Adrenal gland (tissue), 12 donors: Measurements from ENCODE around the gene CACNB4. TPM values are rescaled to one million over a fixed set of nuclear protein-coding genes. Genes with fewer than 3 reads are reported as not detected.
A peak's percentile ranks its signal among the peaks of the same experiment; 100 is the strongest.

Source experiments
- DNase-seq, 7 donors: peaks; one replicate each; pipeline ENCODE4 v3.0.0-alpha.2; 2019 to 2020
- H3K27ac ChIP-seq, 5 donors: fragments of 200-600 bp; sonication (generic) in 4 of 5; 1 replicate in 3 of 5; 2 replicates in 2 of 5; pipeline versions ENCODE4 v1.5.1 to v1.8.0; 2016 to 2020; ENCODE audit warnings: mild to moderate bottlenecking in 1 of 5
- H3K27me3 ChIP-seq: fragments of 200-600 bp; 2 replicates; pipeline ENCODE4 v1.8.0; 2021
- H3K36me3 ChIP-seq, 2 donors: fragments of 200-600 bp; replicated peaks in 1 of 2; 1 replicate in 1 of 2; 2 replicates in 1 of 2; pipeline versions ENCODE4 v1.5.1 to v1.8.0; 2018 to 2022
- H3K4me1 ChIP-seq, 2 donors: fragments of 200-600 bp; replicated peaks in 1 of 2; 1 replicate in 1 of 2; 2 replicates in 1 of 2; pipeline versions ENCODE4 v1.5.1 to v1.8.0; 2018 to 2021
- H3K4me3 ChIP-seq, 4 donors: fragments of 200-600 bp; sonication (generic) in 3 of 4; one replicate each; pipeline ENCODE4 v1.5.1; 2016 to 2018
- H3K9me3 ChIP-seq, 3 donors: fragments of 200-600 bp; sonication (generic) in 1 of 3; replicated peaks in 1 of 3; 1 replicate in 2 of 3; 2 replicates in 1 of 3; pipeline versions ENCODE4 v1.5.1 to v1.8.0; 2016 to 2021
- POLR2A ChIP-seq, 2 donors: fragments of 450-650 bp; IDR thresholded peaks; one replicate each; pipeline ENCODE4 v1.6.1; 2017; ENCODE audit warnings: antibody characterized with exemption in 2 of 2, mild to moderate bottlenecking in 2 of 2, moderate library complexity in 1 of 2
- WGBS, 4 donors: extraction: QIAGEN DNeasy Blood & Tissue Kit in 2 of 4; methylation state at CpG; one replicate each; pipeline versions ENCODE4 v1.1.5 to v1.1.7; 2013 to 2017; 5-methylcytosine and 5-hydroxymethylcytosine counted together
- intact Hi-C, 2 donors: fragments of 100-400 bp; cut with DNase I; formaldehyde crosslinking; loops; one replicate each; pipeline versions ENCODE4 v1.14.1 to v1.15.0; 2022 to 2023
- polyA plus RNA-seq, 3 donors: library from polyadenylated mRNA; stranded (reverse); fragments of 200-250 nt in 2 of 3; fragments of 350-450 nt in 1 of 3; fragmentation: Illumina TruSeq in 1 of 3; extraction: RNeasy Lipid Tissue Mini Kit (QIAGEN cat#74804) in 1 of 3; gene quantifications; one replicate each; pipeline ENCODE4 v1.2.3, GENCODE V29; 2013 to 2014
- total RNA-seq, 9 donors: library from RNA; depleted of rRNA in 4 of 9; stranded (reverse); fragments of >200 nt in 4 of 9; fragments of 120-200 nt in 1 of 9; fragmentation: NEBNext Ultra II Directional in 1 of 9; extraction: Animal tissue kit (Norgen Biotek cat#: 25700) in 1 of 9; gene quantifications; one replicate each; pipeline versions ENCODE4 v1.1.0 to v1.2.4, GENCODE V29; 2013 to 2023
- TF ChIP-seq, protein P1 (sequence below), 6 experiments: fragments of 450-650 bp in 4 of 6; fragments of 200-600 bp in 2 of 6; sonication (generic) in 1 of 6; IDR thresholded peaks; 1 replicate in 5 of 6; 2 replicates in 1 of 6; pipeline versions ENCODE4 v1.5.1 to v1.8.0; 2016 to 2021; ENCODE audit warnings: antibody characterized with exemption in 6 of 6, mild to moderate bottlenecking in 2 of 6, moderate library complexity in 1 of 6
- donor health status: healthy with polysubstance abuse.
- donor health status: Bipolar disorder and iron deficiency.
- donor health status: DM: yes; HTN: yes; CAD: no.
- donor health status: DM: no; HTN: no; CAD: no.
- donor health status: DM: no; HTN: no; CAD: no.
- donor health status: DM: yes; HTN: yes; CAD: no.

CACNB4 gene
- total and polyA plus RNA-seq, 12 donors = 0.60 to 8.5 (median 1.9) TPM

DNA sequence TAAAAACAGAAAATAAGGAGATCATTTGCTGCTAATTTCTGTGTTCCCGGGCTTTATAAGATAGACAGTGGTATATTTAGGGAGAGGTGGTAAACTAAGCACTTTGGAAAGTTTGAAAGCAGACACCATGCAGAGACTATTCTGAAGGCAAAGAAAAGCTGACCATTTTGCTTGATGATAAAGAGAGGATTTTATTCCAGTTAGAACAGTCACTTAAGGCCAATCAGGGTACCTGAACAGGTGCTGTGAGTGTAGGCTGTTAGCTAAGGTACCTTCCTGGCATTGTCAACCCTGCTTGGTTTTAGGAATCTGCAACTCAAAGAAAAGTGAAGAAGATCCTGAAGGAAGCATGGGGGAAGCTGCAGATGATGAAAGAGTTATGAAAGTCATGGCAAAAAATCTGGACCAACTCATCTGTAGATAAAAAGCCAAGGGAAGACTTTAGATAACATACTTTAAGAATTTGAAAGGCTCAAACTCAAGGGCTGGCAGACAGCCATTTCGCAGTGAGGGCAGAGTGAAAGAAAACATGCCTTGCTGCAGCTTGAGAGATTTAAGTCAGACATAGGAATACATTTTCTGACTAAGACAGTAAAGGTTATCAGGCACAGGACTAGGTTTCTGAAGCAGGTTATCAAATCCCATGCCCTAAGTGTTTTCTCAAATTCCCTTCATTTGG lies 190.5 kb downstream of the CACNB4 start:
- H3K4me1 ChIP-seq = peaks cover 0 to 17% of the 10 kb centered on the region in 2 donors
- intact Hi-C loops = no loop called here
- 68 to 82% (median 71%) methylated on average over 2 of the region's 2 CpGs for WGBS, 4 donors
- peak in 3 of 7 donors; percentile 24 to 29 (median 27) for DNase-seq
- no peaks in the 10 kb centered on the region for H3K27me3 ChIP-seq
- H3K36me3 ChIP-seq = no peaks in the 10 kb centered on the region
- H3K4me3 ChIP-seq = no peak overlapping the region
- TF ChIP-seq, protein P1, sequence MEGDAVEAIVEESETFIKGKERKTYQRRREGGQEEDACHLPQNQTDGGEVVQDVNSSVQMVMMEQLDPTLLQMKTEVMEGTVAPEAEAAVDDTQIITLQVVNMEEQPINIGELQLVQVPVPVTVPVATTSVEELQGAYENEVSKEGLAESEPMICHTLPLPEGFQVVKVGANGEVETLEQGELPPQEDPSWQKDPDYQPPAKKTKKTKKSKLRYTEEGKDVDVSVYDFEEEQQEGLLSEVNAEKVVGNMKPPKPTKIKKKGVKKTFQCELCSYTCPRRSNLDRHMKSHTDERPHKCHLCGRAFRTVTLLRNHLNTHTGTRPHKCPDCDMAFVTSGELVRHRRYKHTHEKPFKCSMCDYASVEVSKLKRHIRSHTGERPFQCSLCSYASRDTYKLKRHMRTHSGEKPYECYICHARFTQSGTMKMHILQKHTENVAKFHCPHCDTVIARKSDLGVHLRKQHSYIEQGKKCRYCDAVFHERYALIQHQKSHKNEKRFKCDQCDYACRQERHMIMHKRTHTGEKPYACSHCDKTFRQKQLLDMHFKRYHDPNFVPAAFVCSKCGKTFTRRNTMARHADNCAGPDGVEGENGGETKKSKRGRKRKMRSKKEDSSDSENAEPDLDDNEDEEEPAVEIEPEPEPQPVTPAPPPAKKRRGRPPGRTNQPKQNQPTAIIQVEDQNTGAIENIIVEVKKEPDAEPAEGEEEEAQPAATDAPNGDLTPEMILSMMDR (IDR thresholded peaks at IDR 0.05) = no peak
- TF ChIP-seq POLR2A (IDR thresholded peaks at IDR 0.05) = no peak
- H3K27ac ChIP-seq = no peak overlapping the region
- H3K9me3 ChIP-seq = no peaks in the 10 kb centered on the region

GRCh38 chr2:151907286-151908203 lies 191.3 kb downstream of the CACNB4 start:
- no peaks in the 10 kb centered on the region for H3K36me3 ChIP-seq

GRCh38 chr2:151906633-151906998 lies 192.2 kb downstream of the CACNB4 start:
- DNase-seq = no peak
- Histone ChIP-seq H3K4me3 (no peak overlapping the region), H3K27ac (no peak overlapping the region), H3K9me3 (no peaks in the 10 kb centered on the region), H3K36me3 (no peaks in the 10 kb centered on the region), H3K4me1 (peaks cover 0 to 26% of the 10 kb centered on the region in 2 donors), H3K27me3 (no peaks in the 10 kb centered on the region)
- 89 to 96% (median 90%) methylated on average over 2 of the region's 2 CpGs for WGBS, 4 donors
- intact Hi-C loops = no loop called here
- TF ChIP-seq POLR2A (IDR thresholded peaks at IDR 0.05) = no peak
- TF ChIP-seq, protein P1 (IDR thresholded peaks at IDR 0.05) = no peak

More at GRCh38 chr2:151907286-151908203, 191.3 kb downstream of the CACNB4 start:
- Histone ChIP-seq H3K27me3 (no peaks in the 10 kb centered on the region), H3K4me3 (no peak overlapping the region), H3K4me1 (peaks cover 0 to 24% of the 10 kb centered on the region in 2 donors), H3K27ac (no peak overlapping the region), H3K9me3 (no peaks in the 10 kb centered on the region)
- intact Hi-C loops = no loop called here
- TF ChIP-seq, protein P1 (IDR thresholded peaks at IDR 0.05) = no peak
- no peak for TF ChIP-seq POLR2A (IDR thresholded peaks at IDR 0.05)
- WGBS, 4 donors = 70 to 73% (median 72%) methylated on average over 6 of the region's 6 CpGs
- no peak for DNase-seq

GRCh38 chr2:151905963-151906632 lies 192.7 kb downstream of the CACNB4 start:
- DNase-seq = no peak
- 86 to 95% (median 91%) methylated on average over 2 of the region's 2 CpGs for WGBS, 4 donors
- Histone ChIP-seq H3K4me1 (peaks cover 0 to 26% of the 10 kb centered on the region in 2 donors), H3K9me3 (no peaks in the 10 kb centered on the region), H3K4me3 (no peak overlapping the region), H3K27ac (no peak overlapping the region), H3K36me3 (no peaks in the 10 kb centered on the region), H3K27me3 (no peaks in the 10 kb centered on the region)
- no peak for TF ChIP-seq POLR2A (IDR thresholded peaks at IDR 0.05)
- TF ChIP-seq, protein P1 (IDR thresholded peaks at IDR 0.05) = no peak
- intact Hi-C loops = no loop called here
